T follicular helper cell (primary cell): ENCODE results near the gene LMNTD1.

Source experiments
- DNase-seq: peaks from one replicate; pipeline ENCODE4 v3.0.0-alpha.2; 2020; ENCODE audit warnings: low read depth

The LMNTD1 gene

DNA sequence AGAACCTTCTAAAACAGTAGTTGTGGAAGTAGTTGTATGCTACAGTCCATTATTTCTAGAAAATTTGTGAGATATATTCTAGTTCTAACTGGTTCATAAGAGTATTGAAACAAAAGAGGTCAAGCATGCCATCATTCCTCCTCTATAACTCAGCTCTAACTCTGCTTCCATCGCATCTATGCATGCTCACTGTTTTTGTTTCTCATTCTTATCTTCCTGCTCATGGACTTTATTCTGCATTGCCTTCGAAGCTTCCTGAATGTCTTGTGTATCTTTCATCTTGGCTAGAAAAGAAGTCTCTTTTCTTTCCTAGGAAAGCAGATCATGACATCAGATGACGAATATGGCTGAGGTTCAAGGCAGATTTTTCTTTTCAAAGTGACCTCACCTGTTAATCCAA, 402 bp downstream of the LMNTD1 start:
- no peak for DNase-seq

DNA sequence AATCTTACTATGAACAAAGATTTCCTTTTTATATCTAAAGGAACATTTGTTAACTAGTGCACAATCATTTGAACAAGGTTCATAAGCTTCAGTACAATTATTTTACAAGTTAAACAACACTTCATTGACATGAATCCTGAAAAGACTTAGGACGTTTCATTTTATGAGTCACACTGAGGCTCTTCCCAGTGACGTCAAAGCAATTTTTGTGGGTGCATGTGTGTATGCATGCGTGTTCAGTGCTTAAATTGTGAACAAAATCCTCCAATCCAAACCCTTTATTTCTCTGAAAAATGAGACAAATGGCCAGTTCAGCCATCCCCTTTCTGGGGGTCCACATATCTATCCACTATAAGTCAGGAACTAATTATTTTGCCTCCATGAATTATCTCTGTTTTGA, 2.9 kb downstream of the LMNTD1 start:
- no peak for DNase-seq

DNA sequence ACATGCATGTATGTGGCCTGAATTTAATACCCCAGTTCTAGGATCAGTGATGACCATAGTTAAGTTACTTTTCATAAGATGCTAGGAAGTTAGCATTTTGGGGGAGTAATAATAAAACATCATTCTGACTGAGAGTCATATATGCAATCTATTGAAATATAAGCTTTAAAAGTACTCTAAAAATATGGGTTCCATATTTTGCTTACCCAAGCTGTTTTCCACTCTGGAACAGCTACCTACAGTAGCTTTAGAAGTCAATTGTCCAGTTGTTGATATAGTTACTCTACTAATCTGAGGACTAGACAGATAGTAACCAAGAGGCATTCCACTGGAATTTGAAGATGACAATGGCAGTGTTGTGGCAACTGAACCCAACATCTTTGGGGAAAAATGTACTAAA, 4.0 kb downstream of the LMNTD1 start:
- DNase-seq: no peak

DNA sequence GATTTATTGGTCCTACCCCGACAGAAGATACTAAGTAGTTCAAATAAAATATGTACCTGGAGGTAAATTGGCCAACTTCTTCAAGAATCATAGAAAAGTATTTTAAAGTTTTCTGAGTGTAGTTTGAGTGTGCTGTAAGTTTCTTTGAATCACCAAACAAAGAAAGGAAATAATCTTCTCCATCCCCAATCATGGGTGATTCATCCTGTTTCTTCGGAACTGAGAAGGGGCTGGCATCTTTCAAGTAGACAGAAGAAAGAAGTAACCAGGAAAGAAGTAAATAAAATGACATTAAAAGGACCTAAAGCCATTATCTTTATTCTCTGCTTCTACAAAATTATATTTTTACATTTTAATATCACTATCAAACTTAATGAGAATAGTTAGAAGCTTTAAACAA, 6.8 kb downstream of the LMNTD1 start:
- no peak for DNase-seq

DNA sequence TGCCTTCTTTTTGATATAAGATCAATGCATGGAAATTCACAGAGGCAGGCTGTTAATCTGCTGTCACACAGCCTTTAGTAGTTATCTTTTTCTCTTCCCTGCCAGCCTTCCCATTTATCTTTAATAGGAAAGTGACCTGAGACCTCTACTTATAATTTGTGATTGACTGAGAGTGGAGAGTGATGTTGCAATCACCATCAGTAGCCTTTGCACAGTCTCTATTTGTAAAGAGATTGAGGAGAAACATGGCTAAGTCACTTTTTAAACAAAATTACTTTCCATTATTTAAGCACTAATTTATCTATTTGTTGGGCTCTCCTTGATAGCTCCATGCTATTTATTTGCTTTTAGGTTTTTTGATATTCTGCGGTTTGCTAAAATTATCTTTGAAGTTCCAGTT, 19.9 kb downstream of the LMNTD1 start:
- no peak for DNase-seq

DNA sequence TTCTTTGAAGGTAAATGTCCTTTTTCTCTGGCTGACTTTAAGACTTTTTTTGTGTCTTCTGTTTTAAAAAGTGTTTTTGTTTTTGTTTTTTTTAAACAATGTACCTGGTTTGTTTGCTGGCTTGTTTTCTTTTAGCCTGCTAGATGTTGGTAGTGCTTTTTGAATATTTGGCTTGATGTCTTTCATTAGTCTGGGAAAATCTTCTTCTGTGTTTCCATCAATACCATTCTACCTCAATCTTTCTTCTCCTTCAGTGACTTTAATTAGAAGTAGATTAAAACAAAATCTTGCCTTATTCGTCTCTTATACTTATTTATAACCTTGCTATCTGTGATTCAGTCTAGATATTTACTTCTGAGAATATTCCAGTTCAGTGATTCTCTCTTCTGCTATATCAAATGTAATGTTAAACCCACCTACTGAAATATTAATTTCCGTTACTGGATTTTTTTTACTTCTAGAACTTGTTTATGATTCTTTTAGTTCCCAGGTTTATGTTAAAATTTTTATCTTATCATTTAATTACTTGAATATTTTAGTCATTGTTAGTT, 21.5 kb downstream of the LMNTD1 start:
- no peak for DNase-seq

DNA sequence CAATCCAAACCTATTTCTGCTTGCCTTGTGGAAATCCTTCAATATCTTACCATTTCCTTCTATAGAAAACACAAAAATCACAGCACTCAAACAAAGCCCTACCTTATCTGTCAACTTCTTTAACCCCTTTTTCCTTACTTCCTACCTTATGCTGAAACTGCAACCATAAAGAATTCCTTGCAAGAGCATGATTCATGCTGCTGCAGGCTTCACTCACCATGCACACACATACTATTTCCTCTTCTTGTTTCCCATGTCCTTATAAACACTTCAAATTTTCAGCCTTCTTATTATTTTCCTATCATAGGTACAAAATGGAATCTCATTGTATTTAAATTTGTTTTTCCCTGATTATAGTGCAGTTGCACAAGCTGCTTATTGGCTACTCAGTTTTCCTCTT, 23.3 kb downstream of the LMNTD1 start:
- DNase-seq: no peak

DNA sequence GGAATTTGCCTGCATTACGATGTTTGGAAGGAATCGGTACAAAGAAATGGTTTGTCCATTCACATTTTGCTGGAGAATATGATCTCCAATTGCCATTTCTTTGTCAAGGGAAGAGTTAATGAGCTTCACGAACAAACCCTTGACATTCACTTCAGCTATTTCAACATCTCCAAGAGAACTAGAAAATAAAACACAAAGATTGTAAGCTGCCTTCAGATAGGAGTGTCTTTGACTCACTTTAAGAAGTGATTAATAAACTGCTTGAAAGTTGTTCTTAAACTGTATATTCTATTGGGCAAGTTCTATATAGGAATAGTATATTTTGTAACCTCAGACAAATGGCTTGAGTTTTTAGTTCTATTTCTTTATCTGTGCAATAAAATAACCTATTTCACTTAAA, 26.3 kb downstream of the LMNTD1 start:
- DNase-seq: no peak

DNA sequence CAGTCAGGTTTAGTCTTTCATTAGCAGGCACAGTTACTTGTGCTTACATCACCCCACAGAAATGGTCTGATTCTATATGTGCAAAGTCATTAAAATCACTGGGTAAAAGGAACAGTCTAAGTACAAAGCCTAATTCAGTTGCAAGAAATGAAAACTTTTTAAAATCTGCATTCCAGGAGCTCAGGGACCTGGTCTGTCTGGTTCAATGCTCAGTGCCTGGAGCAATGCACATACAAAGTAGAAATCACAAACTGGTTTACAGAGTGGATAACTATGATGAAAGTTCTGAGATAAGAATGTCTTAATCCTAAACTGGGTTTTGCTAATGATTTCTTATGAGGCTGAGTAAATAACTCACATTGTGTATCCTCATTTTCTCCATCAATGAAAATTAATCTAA, 28.7 kb downstream of the LMNTD1 start:
- no peak for DNase-seq

DNA sequence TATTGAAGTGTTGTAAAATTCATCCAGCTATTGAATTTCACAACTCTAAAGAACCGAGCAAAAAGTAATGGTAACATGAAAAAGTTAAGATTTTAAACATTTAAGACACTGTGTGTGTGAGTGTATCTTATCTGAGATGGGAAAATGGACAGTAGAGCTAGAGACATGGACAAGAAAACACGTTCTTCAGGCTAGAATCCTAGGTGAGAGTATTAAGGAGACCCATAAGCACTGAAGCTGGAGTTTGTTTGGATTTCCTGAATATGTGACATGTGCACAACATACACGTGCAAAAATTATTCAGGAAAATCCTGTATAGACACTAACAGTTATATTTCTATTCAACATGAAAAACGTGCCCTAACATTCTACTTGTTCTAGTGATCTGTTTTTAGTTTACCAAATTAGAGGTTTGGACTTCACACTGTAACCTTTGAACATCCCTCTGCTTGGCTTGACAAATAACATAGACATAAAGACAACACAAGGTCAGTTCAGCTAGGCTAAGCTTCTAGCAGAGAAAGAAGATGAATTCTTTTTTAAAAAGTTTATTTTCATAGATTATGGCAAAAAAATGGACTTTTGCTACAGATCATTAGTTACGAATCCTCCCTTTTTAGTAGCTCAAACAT, 31.3 kb downstream of the LMNTD1 start:
- no peak for DNase-seq

DNA sequence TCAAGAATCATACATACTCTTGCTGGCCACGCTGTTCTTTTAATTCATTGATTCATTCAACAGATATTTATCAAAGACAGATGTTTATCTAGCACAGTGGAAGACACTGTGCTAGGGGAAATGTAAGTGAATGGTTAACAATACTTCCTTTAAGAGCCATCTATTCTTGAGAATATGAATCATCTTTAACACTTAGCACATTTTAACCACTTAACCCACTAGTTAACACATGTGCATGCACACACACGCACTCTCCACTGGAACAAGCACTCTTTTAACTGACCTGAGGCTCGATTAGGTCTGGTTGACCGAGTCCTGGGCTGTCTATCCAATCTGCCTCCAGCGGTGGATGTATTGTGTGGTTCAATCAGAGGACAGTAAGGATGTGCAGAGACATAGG, 34.6 kb downstream of the LMNTD1 start:
- no peak for DNase-seq

DNA sequence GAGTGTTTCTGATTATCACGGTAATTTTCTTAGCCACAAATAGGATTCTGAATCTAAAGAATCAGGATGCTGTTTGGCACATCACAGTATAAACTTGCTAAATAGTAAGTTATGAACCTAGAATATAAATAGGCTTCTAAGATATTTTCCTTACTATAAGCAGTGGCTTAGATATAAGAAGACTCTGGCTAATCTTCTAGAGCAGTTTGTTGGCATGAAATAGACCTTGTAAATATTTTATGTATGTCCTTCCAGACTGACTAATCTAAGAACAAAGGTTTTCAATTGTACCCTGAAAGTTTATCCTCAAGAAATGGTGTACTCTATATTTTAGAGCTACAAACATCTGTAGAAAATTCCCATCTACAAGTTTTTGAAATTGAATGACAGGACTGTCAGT, 48.3 kb downstream of the LMNTD1 start:
- no peak for DNase-seq

DNA sequence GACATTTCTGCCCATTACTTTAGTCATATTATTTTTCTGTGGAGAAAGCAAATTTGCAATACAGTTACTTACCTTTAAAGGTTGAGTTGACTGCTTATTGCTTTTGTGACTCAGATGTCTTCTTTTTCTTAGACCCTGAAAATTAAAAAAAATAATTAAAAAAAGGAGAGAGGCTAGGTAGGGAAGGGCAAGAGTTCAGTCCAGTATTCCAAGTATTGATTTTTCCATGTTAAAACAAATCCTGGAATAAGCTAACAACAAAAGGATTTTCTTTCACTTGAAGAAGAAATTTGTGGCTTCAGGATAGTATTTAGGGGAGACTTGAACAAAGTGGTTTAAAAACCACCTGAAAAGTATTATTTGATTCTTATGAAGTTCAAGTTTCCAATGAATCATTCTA, 49.4 kb downstream of the LMNTD1 start:
- no peak for DNase-seq

DNA sequence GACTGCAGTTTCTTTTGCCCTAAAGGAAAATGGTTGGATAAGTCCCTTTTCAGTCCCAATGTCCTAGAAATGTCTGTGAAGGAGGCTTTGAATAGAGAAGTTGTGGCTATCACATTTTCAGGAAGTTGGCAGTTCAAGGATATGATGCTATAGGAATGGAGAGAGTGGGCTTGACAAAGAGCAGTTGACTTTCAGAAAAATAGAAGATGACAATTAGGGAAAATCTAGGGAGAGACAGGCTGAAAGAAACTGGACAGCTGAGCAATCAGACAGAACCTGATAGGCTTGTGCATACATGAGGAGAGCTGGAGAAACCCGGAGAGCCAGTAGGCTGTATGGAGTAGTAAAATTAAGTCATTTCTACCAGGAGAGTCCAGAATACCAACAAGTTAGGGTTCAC, 50.5 kb downstream of the LMNTD1 start:
- no peak for DNase-seq

DNA sequence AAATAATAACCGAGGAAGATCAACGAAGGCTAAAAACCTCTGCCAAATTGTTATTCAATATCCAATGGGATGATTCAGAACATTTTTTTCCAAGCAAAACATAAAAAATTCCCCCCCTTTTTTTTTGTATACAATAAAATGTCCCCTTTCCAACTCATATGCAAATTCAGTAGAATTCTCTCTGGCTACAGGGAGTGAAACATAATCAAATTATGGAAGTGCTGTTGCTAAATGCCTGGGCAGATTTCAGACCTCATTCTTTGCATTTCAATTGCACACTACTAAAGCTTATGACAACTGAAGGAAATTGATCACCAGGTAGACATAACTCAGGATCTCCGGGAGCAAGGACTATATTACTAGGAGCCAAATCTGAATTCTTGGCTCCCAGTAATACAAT, 51.0 kb downstream of the LMNTD1 start:
- DNase-seq: no peak

DNA sequence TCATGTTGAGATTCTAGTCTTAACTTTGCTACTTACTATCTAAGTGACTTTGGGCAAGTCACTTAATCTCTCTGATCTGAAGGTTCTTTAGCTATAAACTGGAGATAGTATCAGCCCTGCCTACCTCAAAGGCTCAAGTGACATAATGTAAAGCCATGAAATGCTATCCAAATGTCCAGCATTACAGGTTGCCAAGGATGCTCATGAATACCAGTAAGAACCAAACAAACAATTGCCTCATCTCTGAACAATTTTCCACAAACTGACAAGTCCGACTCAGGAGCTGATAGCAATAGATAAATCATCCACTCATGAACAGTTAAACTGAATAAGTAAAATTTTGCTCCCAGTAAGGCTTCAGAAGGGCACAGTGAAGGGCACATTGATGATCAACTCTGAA, 51.5 kb downstream of the LMNTD1 start:
- DNase-seq: no peak

DNA sequence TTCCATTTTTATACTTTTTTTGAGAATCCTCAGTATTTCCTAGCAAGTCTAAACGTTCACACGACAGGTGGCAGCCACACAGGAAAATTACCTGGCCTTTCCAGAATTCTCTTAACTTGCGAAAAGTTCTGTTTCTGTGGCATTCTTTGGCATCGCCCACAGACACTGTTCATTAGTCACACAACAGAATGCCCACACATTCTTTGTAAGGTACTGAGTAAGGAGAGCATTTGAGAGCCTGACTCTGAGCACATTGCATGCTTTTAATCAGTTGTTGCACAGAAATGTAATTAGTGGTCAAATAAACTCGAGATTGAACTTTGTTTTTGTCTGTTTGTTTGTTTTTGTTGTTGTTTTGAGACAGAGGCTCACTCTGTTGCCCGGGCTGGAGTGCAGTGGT, 52.4 kb downstream of the LMNTD1 start:
- DNase-seq: no peak

DNA sequence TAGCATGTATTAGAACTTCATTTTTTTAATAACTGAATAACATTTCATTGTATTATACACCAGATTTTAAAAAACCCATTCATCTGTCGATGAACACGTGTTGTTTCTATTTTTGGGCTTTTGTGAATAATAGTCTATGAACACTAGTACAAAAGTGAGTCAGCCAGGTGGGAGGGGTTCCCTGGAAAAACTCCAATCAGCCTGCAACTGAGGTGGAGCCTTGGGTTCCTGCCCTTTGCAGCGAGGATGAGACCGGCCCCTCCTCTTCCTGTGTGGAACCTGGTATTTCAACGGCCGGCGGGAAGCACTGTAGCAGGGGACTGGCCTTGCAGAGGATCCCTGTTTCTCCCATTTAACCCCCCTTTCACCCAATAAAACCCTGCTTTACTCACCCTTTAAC, 56.1 kb downstream of the LMNTD1 start:
- no peak for DNase-seq

DNA sequence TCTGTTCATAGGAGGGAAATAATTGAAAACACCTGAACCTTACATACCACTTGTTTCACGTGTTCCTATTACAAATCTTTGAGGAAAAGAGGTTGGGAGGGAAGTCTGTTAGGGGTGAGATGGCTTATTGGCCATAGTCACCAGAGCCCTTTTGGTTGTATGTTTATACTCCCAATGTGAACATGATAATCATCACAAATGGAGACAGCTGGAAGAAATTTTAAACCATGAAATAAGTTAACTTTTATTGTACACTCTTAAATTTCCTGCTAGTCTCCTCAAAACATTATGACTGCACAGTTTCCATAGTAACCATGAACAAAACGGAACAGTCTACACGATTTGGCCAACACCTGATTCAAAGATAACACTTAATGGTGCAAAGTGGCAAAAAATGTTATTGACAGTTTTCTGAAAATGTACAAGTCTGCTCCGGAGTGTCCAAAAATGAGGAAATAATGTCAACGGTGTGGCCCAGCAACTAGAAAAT, 56.9 kb downstream of the LMNTD1 start:
- DNase-seq: no peak

DNA sequence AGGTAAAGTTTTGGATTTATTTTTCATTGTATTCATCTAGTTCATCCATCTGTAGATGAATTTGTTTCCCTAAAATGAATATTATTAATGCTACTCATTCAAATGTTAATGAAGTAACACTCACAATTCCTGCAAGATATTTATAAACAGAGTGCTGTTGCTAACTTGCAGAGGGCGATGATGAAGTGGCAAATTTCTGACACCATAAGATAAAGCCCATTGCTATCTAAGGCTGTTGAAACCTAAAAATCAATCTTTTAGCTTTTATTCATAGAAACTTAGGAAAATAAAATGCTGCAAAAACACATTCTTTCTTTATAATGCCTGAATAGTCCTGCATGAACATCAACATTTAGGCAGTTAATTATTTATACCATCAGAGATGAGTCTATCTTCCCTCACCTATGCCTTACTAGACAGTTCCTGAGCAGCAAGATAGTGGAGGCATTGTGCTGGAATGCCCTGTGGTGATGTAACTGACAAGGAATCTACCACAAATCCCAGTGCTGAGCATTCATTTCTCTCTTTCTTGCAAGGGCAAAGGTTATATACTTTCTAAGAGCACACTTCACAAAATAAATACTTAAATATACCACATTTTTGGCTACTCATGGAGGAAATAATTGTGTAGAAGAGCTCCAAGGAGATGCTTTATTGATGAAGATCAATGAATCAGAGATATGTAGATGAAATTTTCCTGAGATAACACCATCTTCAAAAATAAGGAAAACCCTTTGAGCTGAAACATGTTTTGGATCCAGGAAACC, 57.6 kb downstream of the LMNTD1 start:
- DNase-seq: no peak

DNA sequence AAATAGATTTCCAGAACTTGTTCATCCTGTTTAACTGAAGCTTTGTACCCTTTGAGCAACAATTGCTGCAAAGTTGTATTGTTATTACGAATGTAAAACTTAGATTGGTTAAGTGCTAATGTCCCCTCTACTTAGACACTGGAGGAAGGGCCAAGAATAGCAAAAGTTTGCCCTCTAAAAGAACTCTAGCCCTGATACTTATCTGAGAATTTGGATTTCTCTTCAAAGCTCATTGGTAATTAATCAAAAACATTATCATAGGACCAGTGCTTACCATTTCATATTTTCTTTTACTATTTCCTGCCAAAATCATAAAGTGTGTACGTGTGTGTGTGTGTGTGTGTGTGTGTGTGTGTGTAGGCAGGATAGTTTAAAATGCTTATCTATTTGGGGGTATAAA, 58.2 kb downstream of the LMNTD1 start:
- no peak for DNase-seq

DNA sequence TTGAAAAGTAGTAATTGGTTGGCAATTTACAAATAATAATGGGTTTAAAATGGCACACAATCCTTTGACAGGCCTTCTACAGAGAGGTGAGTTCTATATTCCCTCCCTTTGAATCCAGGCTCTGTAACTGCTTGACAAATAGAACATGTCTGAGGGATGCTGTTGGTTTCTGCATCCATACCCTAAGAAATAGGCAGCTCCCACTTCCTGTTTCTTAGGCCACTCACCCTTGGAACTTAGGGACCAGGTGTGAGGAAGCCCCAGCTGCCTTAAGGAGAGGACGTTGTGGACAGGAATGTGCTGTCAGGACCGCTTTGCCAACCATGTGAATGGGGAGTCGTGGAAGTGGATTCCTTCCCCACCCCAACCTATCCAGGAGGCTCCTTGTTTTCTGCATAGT, 59.4 kb downstream of the LMNTD1 start:
- no peak for DNase-seq
